Suprapubic skin (tissue), 4 donors: ENCODE data around the gene GPATCH4.

Source experiments
- CTCF ChIP-seq, 2 donors: fragments of 200-600 bp in 1 of 2; fragments of 450-650 bp in 1 of 2; sonication (generic) in 1 of 2; IDR thresholded peaks; one replicate each; pipeline ENCODE4 v1.5.1; 2016 to 2019; ENCODE audit warnings: antibody characterized with exemption in 2 of 2, mild to moderate bottlenecking in 1 of 2, moderate library complexity in 1 of 2
- EP300 ChIP-seq: sonication (generic); formaldehyde crosslinking; IDR thresholded peaks from one replicate; pipeline ENCODE4 v1.6.1; 2017; ENCODE audit warnings: antibody characterized with exemption
- POLR2A ChIP-seq, 2 donors: fragments of 450-650 bp; IDR thresholded peaks; one replicate each; pipeline ENCODE4 v1.6.1; 2017; ENCODE audit warnings: antibody characterized with exemption in 2 of 2, mild to moderate bottlenecking in 2 of 2, moderate library complexity in 2 of 2
- POLR2AphosphoS5 ChIP-seq, 3 donors: sonication (generic); formaldehyde crosslinking; IDR thresholded peaks; one replicate each; pipeline ENCODE4 v1.6.1; 2017; ENCODE audit warnings: antibody characterized with exemption in 3 of 3

- no peak for TF ChIP-seq POLR2A (IDR thresholded peaks at IDR 0.05)
- no peak for TF ChIP-seq CTCF (IDR thresholded peaks at IDR 0.05)
- no peak for TF ChIP-seq EP300
- TF ChIP-seq POLR2AphosphoS5 (IDR thresholded peaks at IDR 0.05): no peak
These were observed 552 bp downstream of the GPATCH4 start for GRCh38 chr1:156600733-156601121.
